ENCODE data around the gene INPP4B. TPM values are rescaled to one million over a fixed set of nuclear protein-coding genes. Genes with fewer than 3 reads are reported as not detected.
A peak's percentile ranks its signal among the peaks of the same experiment; 100 is the strongest.

The INPP4B gene
- polyA plus RNA-seq, 1 experiment, result 5.1 TPM

GRCh38 chr4:142554412-142554811 is 291.7 kb downstream of the INPP4B start:
- DNase-seq (ENCODE audit: low read depth, low spot score), result no peak
- POLR2A ChIA-PET, result no interaction called here
- H3K9me3 ChIP-seq (ENCODE audit: control insufficient read depth, insufficient read depth, low read length), result no peaks in the 10 kb centered on the region
- CTCF ChIA-PET, result no interaction called here
- TF ChIP-seq CTCF (IDR thresholded peaks at IDR 0.05; ENCODE audit: low read depth, low read length), result no peak
- H3K27ac ChIP-seq (ENCODE audit: low read depth, low read length), result no peak overlapping the region
- no peak overlapping the region for H3K4me3 ChIP-seq (ENCODE audit: low read depth, low read length)
- no peaks in the 10 kb centered on the region for H3K27me3 ChIP-seq (ENCODE audit: control insufficient read depth, insufficient read depth, low read length)

GRCh38 chr4:142551517-142552305 is 294.4 kb downstream of the INPP4B start:
- H3K27ac ChIP-seq (ENCODE audit: low read depth, low read length), result no peak overlapping the region
- no peak for TF ChIP-seq CTCF (IDR thresholded peaks at IDR 0.05; ENCODE audit: low read depth, low read length)
- H3K9me3 ChIP-seq (ENCODE audit: control insufficient read depth, insufficient read depth, low read length), result no peaks in the 10 kb centered on the region
- H3K27me3 ChIP-seq (ENCODE audit: control insufficient read depth, insufficient read depth, low read length), result no peaks in the 10 kb centered on the region
- ChIA-PET POLR2A (no interaction called here), CTCF (no interaction called here)
- no peak overlapping the region for H3K4me3 ChIP-seq (ENCODE audit: low read depth, low read length)
- DNase-seq (ENCODE audit: low read depth, low spot score), result no peak

- Histone ChIP-seq H3K4me3 (ENCODE audit: low read depth, low read length) (no peak overlapping the region), H3K27me3 (ENCODE audit: control insufficient read depth, insufficient read depth, low read length) (no peaks in the 10 kb centered on the region), H3K27ac (ENCODE audit: low read depth, low read length) (no peak overlapping the region), H3K9me3 (ENCODE audit: control insufficient read depth, insufficient read depth, low read length) (no peaks in the 10 kb centered on the region)
- no peak for TF ChIP-seq CTCF (IDR thresholded peaks at IDR 0.05; ENCODE audit: low read depth, low read length)
- POLR2A ChIA-PET, result no interaction called here
- CTCF ChIA-PET, result no interaction called here
- DNase-seq (ENCODE audit: low read depth, low spot score), result no peak
Observed at GRCh38 chr4:142550965-142551364, 295.1 kb downstream of the INPP4B start.

GRCh38 chr4:142549726-142550463 is 296.2 kb downstream of the INPP4B start:
- Histone ChIP-seq H3K27me3 (ENCODE audit: control insufficient read depth, insufficient read depth, low read length) (no peaks in the 10 kb centered on the region), H3K27ac (ENCODE audit: low read depth, low read length) (no peak overlapping the region), H3K4me3 (ENCODE audit: low read depth, low read length) (no peak overlapping the region), H3K9me3 (ENCODE audit: control insufficient read depth, insufficient read depth, low read length) (no peaks in the 10 kb centered on the region)
- ChIA-PET CTCF (no interaction called here), POLR2A (no interaction called here)
- DNase-seq (ENCODE audit: low read depth, low spot score), result peak; percentile 23
- no peak for TF ChIP-seq CTCF (IDR thresholded peaks at IDR 0.05; ENCODE audit: low read depth, low read length)

GRCh38 chr4:142549248-142549647 is 296.9 kb downstream of the INPP4B start:
- CTCF ChIA-PET, result no interaction called here
- TF ChIP-seq CTCF (IDR thresholded peaks at IDR 0.05; ENCODE audit: low read depth, low read length), result no peak
- Histone ChIP-seq H3K4me3 (ENCODE audit: low read depth, low read length) (no peak overlapping the region), H3K27ac (ENCODE audit: low read depth, low read length) (no peak overlapping the region), H3K9me3 (ENCODE audit: control insufficient read depth, insufficient read depth, low read length) (no peaks in the 10 kb centered on the region), H3K27me3 (ENCODE audit: control insufficient read depth, insufficient read depth, low read length) (no peaks in the 10 kb centered on the region)
- DNase-seq (ENCODE audit: low read depth, low spot score), result no peak
- POLR2A ChIA-PET, result no interaction called here

Data from AG04450 (cell line).